C4-2B (cell line): ENCODE measurements around the gene FMNL2.

Experiments
- CTCF ChIP-seq: fragments of 450-650 bp; conservative IDR thresholded peaks from 2 replicates; pipeline ENCODE4 v1.5.1; 2017; ENCODE audit warnings: mild to moderate bottlenecking
- ZFX ChIP-seq: fragments of 450-650 bp; IDR thresholded peaks from 2 replicates; pipeline ENCODE4 v1.6.1; 2017

GRCh38 chr2:152683400-152683799, 348.4 kb downstream of the FMNL2 start:
- TF ChIP-seq CTCF (no peak), ZFX (no peak)
